ENCODE results near the gene CDKN2A. TPM values are rescaled to one million over a fixed set of nuclear protein-coding genes. Genes with fewer than 3 reads are reported as not detected.

The CDKN2A gene
- total RNA-seq, 1 experiment from 2014 or later: 282 TPM

GRCh38 chr9:22005021-22005701 is 11.0 kb upstream of the CDKN2A start:
- no peaks in the 10 kb centered on the region for H3K9me3 ChIP-seq (ENCODE audit: insufficient read depth, low read depth)
- H2AFZ ChIP-seq: no peak overlapping the region
- peaks cover 36% of the 10 kb centered on the region for H3K4me1 ChIP-seq (replicated peaks; ENCODE audit: insufficient read depth)
- peaks cover 32% of the 10 kb centered on the region for H3K36me3 ChIP-seq (ENCODE audit: low read depth)
- peak overlapping the region; percentile 40; the same call in 1 of the 2 replicates for H3K4me3 ChIP-seq
- POLR2A ChIA-PET (ENCODE audit: unreplicated experiment): no interaction called here
- no peaks in the 10 kb centered on the region for H3K27me3 ChIP-seq (ENCODE audit: insufficient read depth, low read depth)
- intact Hi-C loops (cut with micrococcal nuclease; ENCODE audit: unreplicated experiment): loop anchor here (5.0 kb wide), 1 partner anchor 207 kb away; no protein-coding TSS in a partner anchor
- peaks cover 27% of the 10 kb centered on the region for H3F3A ChIP-seq (ENCODE audit: insufficient read depth, low read depth)
- H3K4me2 ChIP-seq: peak overlapping the region; percentile 92
- H3K79me2 ChIP-seq (ENCODE audit: low read depth): peaks cover 91% of the 10 kb centered on the region
- DNase-seq: no peak
- H4K20me1 ChIP-seq (ENCODE audit: insufficient read depth): peaks cover 16% of the 10 kb centered on the region
- no peak overlapping the region for H3K27ac ChIP-seq
- H3K9me2 ChIP-seq (ENCODE audit: insufficient read depth): no peaks in the 10 kb centered on the region
- no TSS peak for BruUV-seq (replicated peaks)
- CTCF ChIA-PET: no interaction called here
- no peak for TF ChIP-seq CTCF (conservative IDR thresholded peaks at IDR 0.05)
- TF ChIP-seq EZH2 (IDR thresholded peaks at IDR 0.05; ENCODE audit: low read depth): no peak

GRCh38 chr9:22002038-22002437 is 7.8 kb upstream of the CDKN2A start:
- Histone ChIP-seq H4K20me1 (ENCODE audit: insufficient read depth) (peaks cover 8% of the 10 kb centered on the region; the same call in 1 of the 2 replicates), H3K9me3 (ENCODE audit: insufficient read depth, low read depth) (no peaks in the 10 kb centered on the region), H3K79me2 (ENCODE audit: low read depth) (peaks cover 88% of the 10 kb centered on the region), H3K9me2 (ENCODE audit: insufficient read depth) (no peaks in the 10 kb centered on the region), H3K4me2 (peak overlapping the region; percentile 92; the same call in 1 of the 2 replicates), H3F3A (ENCODE audit: insufficient read depth, low read depth) (peaks cover 19% of the 10 kb centered on the region; the same call in 1 of the 2 replicates), H2AFZ (no peak overlapping the region), H3K27ac (no peak overlapping the region), H3K36me3 (ENCODE audit: low read depth) (peaks cover 28% of the 10 kb centered on the region), H3K4me1 (replicated peaks; ENCODE audit: insufficient read depth) (peaks cover 36% of the 10 kb centered on the region; the same call in 1 of the 2 replicates), H3K27me3 (ENCODE audit: insufficient read depth, low read depth) (no peaks in the 10 kb centered on the region), H3K4me3 (no peak overlapping the region)
- intact Hi-C loops (cut with micrococcal nuclease; ENCODE audit: unreplicated experiment): no loop called here
- TF ChIP-seq CTCF (conservative IDR thresholded peaks at IDR 0.05) (no peak), EZH2 (IDR thresholded peaks at IDR 0.05; ENCODE audit: low read depth) (no peak)
- ChIA-PET CTCF (no interaction called here), POLR2A (ENCODE audit: unreplicated experiment) (interaction anchor here (0.7 kb wide), 1 partner anchor 209 kb away, joined by 3 read pairs; no protein-coding TSS in a partner anchor)
- DNase-seq: no peak
- BruUV-seq (replicated peaks): no TSS peak

GRCh38 chr9:21998026-21998425 is 3.8 kb upstream of the CDKN2A start:
- Histone ChIP-seq H3K4me1 (replicated peaks; ENCODE audit: insufficient read depth) (peaks cover 18% of the 10 kb centered on the region; the same call in 1 of the 2 replicates), H2AFZ (no peak overlapping the region), H3K79me2 (ENCODE audit: low read depth) (peaks cover 83% of the 10 kb centered on the region), H3K4me2 (peak overlapping the region; percentile 87; the same call in 1 of the 2 replicates), H3K4me3 (no peak overlapping the region), H3K9me3 (ENCODE audit: insufficient read depth, low read depth) (no peaks in the 10 kb centered on the region), H3K36me3 (ENCODE audit: low read depth) (peaks cover 7% of the 10 kb centered on the region; the same call in 1 of the 2 replicates), H3F3A (ENCODE audit: insufficient read depth, low read depth) (peaks cover 24% of the 10 kb centered on the region), H3K27ac (no peak overlapping the region), H3K9me2 (ENCODE audit: insufficient read depth) (no peaks in the 10 kb centered on the region), H4K20me1 (ENCODE audit: insufficient read depth) (peaks cover 1% of the 10 kb centered on the region; the same call in 1 of the 2 replicates), H3K27me3 (ENCODE audit: insufficient read depth, low read depth) (no peaks in the 10 kb centered on the region)
- ChIA-PET CTCF (interaction anchor here (0.6 kb wide), 1 partner anchor 10 kb away, joined by 3 read pairs; no protein-coding TSS in a partner anchor), POLR2A (ENCODE audit: unreplicated experiment) (interaction anchor here (0.6 to 0.7 kb wide), 2 partner anchors 44 to 54 kb away, joined by 3 read pairs; no protein-coding TSS in a partner anchor)
- no peak for DNase-seq
- intact Hi-C loops (cut with micrococcal nuclease; ENCODE audit: unreplicated experiment): loop anchor here (5.0 kb wide), 1 partner anchor 39 kb away; no protein-coding TSS in a partner anchor
- TF ChIP-seq CTCF (conservative IDR thresholded peaks at IDR 0.05): no peak
- no TSS peak for BruUV-seq (replicated peaks)
